Muscle of leg (tissue), 16 donors: ENCODE measurements around the gene DGCR6L. TPM values are rescaled to one million over a fixed set of nuclear protein-coding genes. Genes with fewer than 3 reads are reported as not detected.
A peak's percentile ranks its signal among the peaks of the same experiment; 100 is the strongest.
"Not testable (repeated sequence)": the region's sequence is repeated elsewhere in the genome, so short reads cannot be mapped to it uniquely, and the experiment has no call there.

Experiments used
- DNase-seq: peaks from one replicate; pipeline ENCODE4 v3.0.0; 2013
- H3K27ac ChIP-seq: one replicate; pipeline ENCODE4 v1.5.1; 2013; ENCODE audit warnings: mild to moderate bottlenecking, low read length, control low read depth
- H3K27me3 ChIP-seq: one replicate; pipeline ENCODE4 v1.6.1; 2013; ENCODE audit warnings: low read length; ENCODE audit not compliant: control insufficient read depth, insufficient read depth
- H3K36me3 ChIP-seq: one replicate; pipeline ENCODE4 v1.6.1; 2013; ENCODE audit warnings: low read length; ENCODE audit not compliant: control insufficient read depth, insufficient read depth
- H3K4me1 ChIP-seq: one replicate; pipeline ENCODE4 v1.6.1; 2013; ENCODE audit warnings: low read length; ENCODE audit not compliant: control insufficient read depth, insufficient read depth
- H3K4me3 ChIP-seq: one replicate; pipeline ENCODE4 v1.5.1; 2013; ENCODE audit warnings: low read length, control low read depth
- H3K9me3 ChIP-seq: replicated peaks from 2 replicates; pipeline ENCODE4 v1.6.1; 2013; ENCODE audit warnings: low read depth, low read length; ENCODE audit not compliant: control insufficient read depth
- WGBS: methylation state at CpG from one replicate; pipeline ENCODE4 v1.1.5; 2013; ENCODE audit warnings: missing lambda C conversion rate; ENCODE audit not compliant: insufficient coverage; 5-methylcytosine and 5-hydroxymethylcytosine counted together
- long read RNA-seq, 11 donors: transcript quantifications; one replicate each; lab custom pipeline, GENCODE V29; 2026
- polyA plus RNA-seq, 8 donors: library from polyadenylated mRNA; unstranded; fragments of 120-200 nt; gene quantifications; one replicate each; pipeline versions ENCODE4 v1.2.1 to v1.2.3, GENCODE V29; 2013; ENCODE audit warnings: inconsistent platforms in 1 of 8, low replicate concordance in 1 of 8; ENCODE audit not compliant: insufficient read length in 8 of 8, insufficient read depth in 1 of 8
- total RNA-seq: library from RNA; stranded (reverse); fragments of 120-200 nt; gene quantifications from one replicate; pipeline ENCODE4 v1.2.4, GENCODE V29; 2013

Gene DGCR6L
- 72.1 TPM for total RNA-seq
- 100 to 1,000 TPM in 2 of 8 donors, 10 to 100 TPM in 6; 60.9 to 152 (median 81.1) TPM for polyA plus RNA-seq
- long read RNA-seq, donor 1, transcript DGCR6L-201 (5 exons, 1,154 nt), result major isoform, 25 of 38 reads
- long read RNA-seq, donor 1, partial matches to known transcripts, result 10 of 38 reads
- long read RNA-seq, donor 1, other reads (novel, unspliced or antisense), result 0 of 38 reads
- long read RNA-seq, donor 2, partial matches to known transcripts, result 0 of 1 reads
- long read RNA-seq, donor 2, other reads (novel, unspliced or antisense), result 0 of 1 reads
- long read RNA-seq, donor 3, transcript DGCR6L-201 (5 exons, 1,154 nt), result major isoform, 69 of 73 reads
- long read RNA-seq, donor 3, partial matches to known transcripts, result 0 of 73 reads
- long read RNA-seq, donor 3, other reads (novel, unspliced or antisense), result 0 of 73 reads
- long read RNA-seq, donor 4, transcript DGCR6L-201 (5 exons, 1,154 nt), result major isoform, 24 of 25 reads
- long read RNA-seq, donor 4, partial matches to known transcripts, result 0 of 25 reads
- long read RNA-seq, donor 4, other reads (novel, unspliced or antisense), result 0 of 25 reads
- long read RNA-seq, donor 5, transcript DGCR6L-201 (5 exons, 1,154 nt), result major isoform, 101 of 113 reads
- long read RNA-seq, donor 5, partial matches to known transcripts, result 12 of 113 reads
- long read RNA-seq, donor 5, other reads (novel, unspliced or antisense), result 0 of 113 reads
- long read RNA-seq, donor 6, transcript DGCR6L-201 (5 exons, 1,154 nt), result major isoform, 86 of 92 reads
- long read RNA-seq, donor 6, partial matches to known transcripts, result 6 of 92 reads
- long read RNA-seq, donor 6, other reads (novel, unspliced or antisense), result 0 of 92 reads
- long read RNA-seq, donor 7, transcript DGCR6L-201 (5 exons, 1,154 nt), result major isoform, 113 of 140 reads
- long read RNA-seq, donor 7, partial matches to known transcripts, result 21 of 140 reads
- long read RNA-seq, donor 7, other reads (novel, unspliced or antisense), result 5 of 140 reads
- long read RNA-seq, donor 8, transcript DGCR6L-201 (5 exons, 1,154 nt), result major isoform, 33 of 39 reads
- long read RNA-seq, donor 8, partial matches to known transcripts, result 5 of 39 reads
- long read RNA-seq, donor 8, other reads (novel, unspliced or antisense), result 0 of 39 reads
- long read RNA-seq, donor 9, transcript DGCR6L-201 (5 exons, 1,154 nt), result major isoform, 37 of 38 reads
- long read RNA-seq, donor 9, partial matches to known transcripts, result 0 of 38 reads
- long read RNA-seq, donor 9, other reads (novel, unspliced or antisense), result 0 of 38 reads
- long read RNA-seq, donor 10, transcript DGCR6L-201 (5 exons, 1,154 nt), result major isoform, 43 of 48 reads
- long read RNA-seq, donor 10, partial matches to known transcripts, result 5 of 48 reads
- long read RNA-seq, donor 10, other reads (novel, unspliced or antisense), result 0 of 48 reads
- long read RNA-seq, donor 11, transcript DGCR6L-201 (5 exons, 1,154 nt), result major isoform, 51 of 57 reads
- long read RNA-seq, donor 11, partial matches to known transcripts, result 5 of 57 reads
- long read RNA-seq, donor 11, other reads (novel, unspliced or antisense), result 0 of 57 reads

GRCh38 chr22:20319745-20320658 lies at the start of gene DGCR6L:
Gene DGCR6L (minus strand): TSS chr22:20320060. CDS start chr22:20319988, 72 bp downstream.
- Histone ChIP-seq H3K36me3 (peaks cover 4% of the 10 kb centered on the region), H3K4me1 (peaks cover 22% of the 10 kb centered on the region), H3K27me3 (no peaks in the 10 kb centered on the region), H3K9me3 (no peaks in the 10 kb centered on the region), H3K27ac (peak within 1 kb of the TSS; percentile 67), H3K4me3 (peak within 1 kb of the TSS; percentile 93)
- peak; percentile 98 for DNase-seq
- WGBS, result under 1% methylated on average over 98 of the region's 98 CpGs

- H3K27ac ChIP-seq, H3K27me3 ChIP-seq, H3K36me3 ChIP-seq, H3K9me3 ChIP-seq, H3K4me1 ChIP-seq, H3K4me3 ChIP-seq, DNase-seq: not testable (repeated sequence)
- 95% methylated on average over 3 of the region's 9 CpGs for WGBS
These were observed 49.0 kb upstream of the DGCR6L start for GRCh38 chr22:20368875-20369274.

GRCh38 chr22:20366841-20367240 lies 47.0 kb upstream of the DGCR6L start:
- H3K4me1 ChIP-seq, H3K27me3 ChIP-seq, H3K36me3 ChIP-seq, DNase-seq, H3K9me3 ChIP-seq, H3K27ac ChIP-seq, H3K4me3 ChIP-seq: not testable (repeated sequence)
- WGBS, result 87% methylated on average over 6 of the region's 9 CpGs

DNA sequence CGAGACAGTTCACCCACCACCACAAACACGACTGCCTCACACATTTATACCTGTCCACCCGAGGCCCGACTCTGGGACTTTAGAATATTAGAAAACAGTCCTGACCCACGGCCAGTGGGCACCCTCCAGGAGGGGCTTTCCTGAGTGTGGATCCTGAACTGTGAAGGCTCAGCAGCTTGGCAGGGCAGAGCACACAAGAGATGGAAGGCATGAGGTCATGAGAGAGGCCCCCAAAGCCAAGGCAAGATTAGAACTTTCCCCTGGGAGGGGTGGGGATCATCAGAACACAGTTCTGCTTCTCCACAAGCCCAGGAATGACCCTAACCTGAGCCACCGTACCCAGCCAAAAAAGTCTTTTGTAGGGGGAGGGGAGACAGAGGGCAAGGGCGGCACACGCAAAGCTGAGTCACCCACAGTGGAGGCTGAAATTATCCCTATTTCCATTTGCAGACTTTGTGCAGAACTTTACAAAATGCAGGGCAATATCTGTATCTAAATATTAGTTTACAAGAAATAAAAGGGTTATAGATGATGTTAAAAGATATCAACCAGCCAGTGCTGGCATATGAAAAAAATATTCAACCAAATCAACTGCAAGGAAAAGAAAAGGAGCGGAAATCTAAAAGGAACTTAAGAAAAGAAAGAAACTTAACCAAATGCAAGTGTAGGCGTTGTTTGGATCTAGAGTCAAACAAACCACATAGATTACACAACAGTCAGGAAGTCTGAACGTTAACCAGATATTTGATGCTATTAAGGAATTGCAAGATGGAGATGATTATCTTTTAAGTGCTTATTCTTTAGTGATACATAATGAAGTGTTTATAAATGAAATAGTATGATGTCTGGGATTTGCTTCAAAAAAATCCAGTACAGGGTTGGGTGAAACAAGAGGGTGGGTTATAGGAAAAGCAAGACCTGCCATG lies 44.7 kb upstream of the DGCR6L start:
- DNase-seq, H3K36me3 ChIP-seq, H3K9me3 ChIP-seq, H3K27ac ChIP-seq, H3K4me1 ChIP-seq, H3K27me3 ChIP-seq, H3K4me3 ChIP-seq: not testable (repeated sequence)
- WGBS, result 33% methylated on average over 1 of the region's 11 CpGs

DNA sequence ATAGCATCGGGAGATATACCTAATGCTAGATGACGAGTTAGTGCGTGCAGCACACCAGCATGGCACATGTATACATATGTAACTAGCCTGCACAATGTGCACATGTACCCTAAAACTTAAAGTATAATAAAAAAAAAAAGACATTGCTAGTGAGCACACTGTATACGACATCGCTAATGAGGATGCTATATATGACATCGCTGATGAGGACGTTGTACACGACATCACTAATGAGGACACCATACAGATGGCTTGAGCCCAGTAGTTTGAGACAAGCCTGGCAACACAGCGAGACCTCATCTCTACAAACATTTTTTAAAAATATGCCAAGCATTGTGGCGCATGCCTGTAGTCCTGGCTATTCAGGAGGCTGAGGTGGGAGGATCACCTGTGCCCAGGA lies 42.5 kb upstream of the DGCR6L start:
- H3K36me3 ChIP-seq, H3K9me3 ChIP-seq, H3K4me1 ChIP-seq, H3K4me3 ChIP-seq, H3K27ac ChIP-seq, H3K27me3 ChIP-seq, DNase-seq: not testable (repeated sequence)
- 72% methylated on average over 5 of the region's 10 CpGs for WGBS

DNA sequence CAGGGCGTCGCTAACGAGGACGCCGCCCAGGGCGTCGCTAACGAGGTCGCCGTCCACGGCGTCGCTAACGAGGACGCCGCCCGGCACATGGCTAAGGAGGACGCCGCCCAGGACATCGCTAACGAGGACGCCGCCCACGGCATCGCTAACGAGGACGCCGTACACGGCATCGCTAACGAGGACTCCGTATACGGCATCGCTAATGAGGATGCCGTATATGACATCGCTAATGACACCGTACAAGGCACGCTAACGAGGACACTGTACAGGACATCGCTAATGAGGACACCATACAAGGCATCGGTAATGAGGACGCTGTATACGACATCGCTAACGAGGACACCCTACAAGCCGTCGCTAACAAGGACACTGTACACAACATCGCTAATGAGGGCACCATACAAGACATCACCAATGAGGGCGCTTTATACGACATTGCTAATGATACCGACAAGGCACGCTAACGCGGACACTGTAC lies 41.9 kb upstream of the DGCR6L start:
- not testable (repeated sequence) for H3K4me3 ChIP-seq, H3K36me3 ChIP-seq, H3K27ac ChIP-seq, DNase-seq, H3K27me3 ChIP-seq, H3K9me3 ChIP-seq, H3K4me1 ChIP-seq
- WGBS, result 94% methylated on average over 44 of the region's 54 CpGs

- H3K27me3 ChIP-seq, H3K4me3 ChIP-seq, H3K36me3 ChIP-seq, H3K9me3 ChIP-seq, H3K27ac ChIP-seq, H3K4me1 ChIP-seq, DNase-seq: not testable (repeated sequence)
- 95% methylated on average over 76 of the region's 145 CpGs for WGBS
These were observed 41.2 kb upstream of the DGCR6L start for GRCh38 chr22:20360866-20361751.
